ENCODE data around the gene FRMPD2.

GRCh38 chr10:48279081-48279751, 4.7 kb upstream of the FRMPD2 start:
- TF ChIP-seq CTCF (IDR thresholded peaks at IDR 0.05; ENCODE audit: low read depth, low read length): no peak
- TF ChIP-seq POLR2A (IDR thresholded peaks at IDR 0.05; ENCODE audit: extremely low read depth, insufficient read length): no peak
- TF ChIP-seq MAX (IDR thresholded peaks at IDR 0.05; ENCODE audit: low read depth, low read length): no peak
- TF ChIP-seq MYC (IDR thresholded peaks at IDR 0.05; ENCODE audit: low read depth, low read length): no peak

Data from NB4 (cell line).